GM06990 (cell line): ENCODE measurements around the gene BRD8.

ENCODE experiments used
- DNase-seq: peaks from one replicate; pipeline ENCODE4 v3.0.0-alpha.2; 2011; ENCODE audit not compliant: insufficient read length; ENCODE audit errors: extremely low read depth
- H3K27me3 ChIP-seq: replicated peaks from 2 replicates; pipeline ENCODE4 v1.6.0; 2011; ENCODE audit warnings: low read length; ENCODE audit not compliant: control insufficient read depth, insufficient read depth
- H3K36me3 ChIP-seq: 2 replicates; pipeline ENCODE4 v1.5.1; 2011; ENCODE audit warnings: low read length; ENCODE audit not compliant: control insufficient read depth, insufficient read depth
- H3K4me3 ChIP-seq: replicated peaks from 2 replicates; pipeline ENCODE4 v1.5.1; 2011; ENCODE audit warnings: low read depth, mild to moderate bottlenecking, control low read depth, low read length
- TF ChIP-seq, protein P1 (sequence below): IDR thresholded peaks from 2 replicates; pipeline ENCODE4 v1.5.1; 2011; ENCODE audit warnings: low read length, control low read depth, mild to moderate bottlenecking, inconsistent platforms; ENCODE audit not compliant: insufficient read depth, poor library complexity, severe bottlenecking

Gene BRD8, protein sequence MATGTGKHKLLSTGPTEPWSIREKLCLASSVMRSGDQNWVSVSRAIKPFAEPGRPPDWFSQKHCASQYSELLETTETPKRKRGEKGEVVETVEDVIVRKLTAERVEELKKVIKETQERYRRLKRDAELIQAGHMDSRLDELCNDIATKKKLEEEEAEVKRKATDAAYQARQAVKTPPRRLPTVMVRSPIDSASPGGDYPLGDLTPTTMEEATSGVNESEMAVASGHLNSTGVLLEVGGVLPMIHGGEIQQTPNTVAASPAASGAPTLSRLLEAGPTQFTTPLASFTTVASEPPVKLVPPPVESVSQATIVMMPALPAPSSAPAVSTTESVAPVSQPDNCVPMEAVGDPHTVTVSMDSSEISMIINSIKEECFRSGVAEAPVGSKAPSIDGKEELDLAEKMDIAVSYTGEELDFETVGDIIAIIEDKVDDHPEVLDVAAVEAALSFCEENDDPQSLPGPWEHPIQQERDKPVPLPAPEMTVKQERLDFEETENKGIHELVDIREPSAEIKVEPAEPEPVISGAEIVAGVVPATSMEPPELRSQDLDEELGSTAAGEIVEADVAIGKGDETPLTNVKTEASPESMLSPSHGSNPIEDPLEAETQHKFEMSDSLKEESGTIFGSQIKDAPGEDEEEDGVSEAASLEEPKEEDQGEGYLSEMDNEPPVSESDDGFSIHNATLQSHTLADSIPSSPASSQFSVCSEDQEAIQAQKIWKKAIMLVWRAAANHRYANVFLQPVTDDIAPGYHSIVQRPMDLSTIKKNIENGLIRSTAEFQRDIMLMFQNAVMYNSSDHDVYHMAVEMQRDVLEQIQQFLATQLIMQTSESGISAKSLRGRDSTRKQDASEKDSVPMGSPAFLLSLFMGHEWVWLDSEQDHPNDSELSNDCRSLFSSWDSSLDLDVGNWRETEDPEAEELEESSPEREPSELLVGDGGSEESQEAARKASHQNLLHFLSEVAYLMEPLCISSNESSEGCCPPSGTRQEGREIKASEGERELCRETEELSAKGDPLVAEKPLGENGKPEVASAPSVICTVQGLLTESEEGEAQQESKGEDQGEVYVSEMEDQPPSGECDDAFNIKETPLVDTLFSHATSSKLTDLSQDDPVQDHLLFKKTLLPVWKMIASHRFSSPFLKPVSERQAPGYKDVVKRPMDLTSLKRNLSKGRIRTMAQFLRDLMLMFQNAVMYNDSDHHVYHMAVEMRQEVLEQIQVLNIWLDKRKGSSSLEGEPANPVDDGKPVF

DNA sequence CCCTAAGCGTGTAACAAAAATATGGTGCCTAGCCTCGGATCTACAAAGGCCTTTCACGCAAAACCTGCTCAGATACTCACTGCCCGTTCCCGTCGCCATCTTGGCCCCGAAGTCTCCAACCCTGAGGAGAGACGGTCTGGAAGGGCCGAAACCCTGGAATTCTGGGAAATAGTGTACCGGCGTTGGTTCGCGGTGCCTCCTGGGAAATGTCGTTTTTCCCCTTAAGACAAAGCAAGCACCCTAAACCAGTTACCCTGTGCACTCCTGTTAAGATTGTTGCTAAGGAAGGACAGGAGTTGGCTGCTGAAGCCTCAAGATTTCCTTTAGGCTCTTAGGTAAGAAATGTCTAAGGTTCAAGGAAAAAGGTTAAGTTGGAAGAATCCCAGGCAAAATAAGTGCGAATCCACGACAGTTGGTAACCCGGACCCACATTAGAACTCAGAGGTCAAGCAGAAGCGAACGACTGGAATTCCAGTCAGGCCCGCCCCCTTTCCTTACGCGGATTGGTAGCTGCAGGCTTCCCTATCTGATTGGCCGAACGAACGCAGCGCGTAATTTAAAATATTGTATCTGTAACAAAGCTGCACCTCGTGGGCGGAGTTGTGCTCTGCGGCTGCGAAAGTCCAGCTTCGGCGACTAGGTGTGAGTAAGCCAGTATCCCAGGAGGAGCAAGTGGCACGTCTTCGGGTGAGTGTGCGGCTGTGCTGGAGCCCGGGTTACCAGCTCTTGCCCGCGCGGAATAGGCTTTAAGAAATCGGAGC lies at the start of gene BRD8, which contains the start of gene KIF20A:
TSS of gene BRD8 (minus strand) at position 115 of the 761 bp plus-strand sequence. CDS start at position 99, 16 bp downstream.
TSS of gene KIF20A (plus strand) at position 597 of the 761 bp plus-strand sequence. CDS start 569 bp downstream, outside the sequence.
- Histone ChIP-seq H3K36me3 (peaks cover 22% of the 10 kb centered on the region), H3K4me3 (peak within 1 kb of the TSS; percentile 88), H3K27me3 (no peaks in the 10 kb centered on the region)
- TF ChIP-seq, protein P1, sequence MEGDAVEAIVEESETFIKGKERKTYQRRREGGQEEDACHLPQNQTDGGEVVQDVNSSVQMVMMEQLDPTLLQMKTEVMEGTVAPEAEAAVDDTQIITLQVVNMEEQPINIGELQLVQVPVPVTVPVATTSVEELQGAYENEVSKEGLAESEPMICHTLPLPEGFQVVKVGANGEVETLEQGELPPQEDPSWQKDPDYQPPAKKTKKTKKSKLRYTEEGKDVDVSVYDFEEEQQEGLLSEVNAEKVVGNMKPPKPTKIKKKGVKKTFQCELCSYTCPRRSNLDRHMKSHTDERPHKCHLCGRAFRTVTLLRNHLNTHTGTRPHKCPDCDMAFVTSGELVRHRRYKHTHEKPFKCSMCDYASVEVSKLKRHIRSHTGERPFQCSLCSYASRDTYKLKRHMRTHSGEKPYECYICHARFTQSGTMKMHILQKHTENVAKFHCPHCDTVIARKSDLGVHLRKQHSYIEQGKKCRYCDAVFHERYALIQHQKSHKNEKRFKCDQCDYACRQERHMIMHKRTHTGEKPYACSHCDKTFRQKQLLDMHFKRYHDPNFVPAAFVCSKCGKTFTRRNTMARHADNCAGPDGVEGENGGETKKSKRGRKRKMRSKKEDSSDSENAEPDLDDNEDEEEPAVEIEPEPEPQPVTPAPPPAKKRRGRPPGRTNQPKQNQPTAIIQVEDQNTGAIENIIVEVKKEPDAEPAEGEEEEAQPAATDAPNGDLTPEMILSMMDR: no peak
- peak; percentile 82 for DNase-seq

DNA sequence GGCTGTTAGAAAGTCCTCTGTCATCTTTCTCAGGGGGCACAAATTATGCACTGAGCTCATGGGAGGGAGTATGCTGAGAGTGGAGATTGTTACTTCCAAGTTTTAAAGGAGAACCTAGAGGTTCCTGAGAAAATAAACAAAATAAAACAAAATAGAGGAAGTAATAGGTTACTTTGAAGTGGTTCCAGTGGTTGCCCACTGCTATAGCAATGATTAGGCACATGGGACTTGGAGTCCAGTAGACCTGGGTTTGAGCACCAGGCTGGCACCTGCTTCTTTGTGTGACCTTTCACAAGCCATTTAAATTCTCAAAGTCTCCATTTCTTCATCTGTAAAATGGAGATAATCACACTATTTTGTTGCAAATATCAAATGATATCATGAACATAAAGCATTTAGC lies 48.5 kb upstream of the BRD8 start:
- DNase-seq: no peak
- H3K27me3 ChIP-seq: no peaks in the 10 kb centered on the region
- TF ChIP-seq, protein P1: no peak
- H3K36me3 ChIP-seq: no peaks in the 10 kb centered on the region
- H3K4me3 ChIP-seq: no peak overlapping the region

DNA sequence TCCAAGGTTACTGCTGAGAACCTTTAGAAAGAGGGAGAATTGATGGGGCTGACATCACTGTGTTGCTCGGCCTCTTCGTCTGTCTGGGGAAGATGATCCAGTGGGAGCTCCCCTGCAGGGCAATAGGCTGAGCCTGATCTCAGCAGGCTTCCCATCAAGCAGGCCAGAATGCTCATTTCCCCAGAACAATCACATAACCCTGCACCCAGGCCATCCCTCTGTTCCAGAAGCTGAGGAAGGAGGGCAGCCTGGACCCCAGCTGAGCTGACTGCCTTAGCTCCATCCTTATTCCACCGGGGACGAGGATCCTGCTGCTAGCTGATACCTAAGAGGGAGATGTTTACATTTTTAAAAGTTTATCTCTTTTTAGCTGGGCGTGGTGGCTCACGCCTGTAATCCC lies 46.3 kb upstream of the BRD8 start:
- no peak overlapping the region for H3K4me3 ChIP-seq
- DNase-seq: no peak
- no peaks in the 10 kb centered on the region for H3K27me3 ChIP-seq
- TF ChIP-seq, protein P1: no peak
- no peaks in the 10 kb centered on the region for H3K36me3 ChIP-seq

DNA sequence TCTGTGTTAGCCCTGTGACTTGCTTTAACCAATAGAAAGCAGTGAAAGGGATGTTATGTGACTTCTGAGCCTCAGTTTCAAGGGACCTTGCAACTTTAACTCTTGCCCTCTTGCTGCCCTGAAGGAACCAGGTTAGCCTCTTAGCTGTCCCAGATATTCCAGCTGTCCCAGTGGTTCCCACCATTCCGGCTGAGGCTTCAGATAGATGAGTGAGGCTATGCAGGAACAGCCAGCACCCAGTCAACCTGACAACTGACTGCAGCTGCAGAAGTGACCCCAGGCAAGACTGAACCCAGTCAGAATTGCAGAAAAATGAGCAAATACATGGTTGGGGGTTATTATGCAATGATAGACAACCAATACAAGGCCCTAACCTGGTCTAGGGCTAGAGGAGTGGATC lies 45.1 kb upstream of the BRD8 start:
- Histone ChIP-seq H3K27me3 (no peaks in the 10 kb centered on the region), H3K36me3 (no peaks in the 10 kb centered on the region), H3K4me3 (no peak overlapping the region)
- TF ChIP-seq, protein P1: no peak
- no peak for DNase-seq

DNA sequence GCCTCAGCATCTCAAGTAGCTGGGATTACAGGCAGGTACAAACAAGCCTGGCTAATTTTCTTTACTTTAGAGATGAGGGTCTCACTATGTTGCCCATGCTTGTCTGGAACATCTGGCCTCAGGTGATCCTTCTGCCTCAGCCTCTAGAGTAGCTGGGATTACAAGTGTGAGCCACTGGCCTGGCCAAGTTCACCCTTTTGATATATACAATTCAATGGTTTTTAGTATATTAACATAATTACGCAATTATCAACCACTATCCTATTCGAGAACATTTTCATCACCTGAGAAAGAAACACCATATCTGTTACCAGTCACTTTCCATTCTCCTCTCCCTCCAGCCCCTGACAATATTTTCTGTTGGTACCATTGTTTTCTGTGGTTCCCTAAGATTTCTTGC lies 38.4 kb upstream of the BRD8 start:
- TF ChIP-seq, protein P1: no peak
- Histone ChIP-seq H3K36me3 (no peaks in the 10 kb centered on the region), H3K4me3 (no peak overlapping the region), H3K27me3 (no peaks in the 10 kb centered on the region)
- no peak for DNase-seq
